ENCODE results near the gene SPDYE16. TPM values are rescaled to one million over a fixed set of nuclear protein-coding genes. Genes with fewer than 3 reads are reported as not detected.

The SPDYE16 gene, protein sequence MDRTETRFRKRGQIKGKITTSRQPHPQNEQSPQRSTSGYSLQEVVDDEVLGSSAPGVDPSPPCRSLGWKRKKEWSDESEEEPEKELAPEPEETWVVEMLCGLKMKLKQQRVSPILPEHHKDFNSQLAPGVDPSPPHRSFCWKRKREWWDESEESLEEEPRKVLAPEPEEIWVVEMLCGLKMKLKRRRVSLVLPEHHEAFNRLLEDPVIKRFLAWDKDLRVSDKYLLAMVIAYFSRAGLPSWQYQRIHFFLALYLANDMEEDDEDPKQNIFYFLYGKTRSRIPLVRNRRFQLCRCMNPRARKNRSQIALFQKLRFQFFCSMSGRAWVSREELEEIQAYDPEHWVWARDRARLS
- not detected in 5 replicates for total RNA-seq (2022; extraction: Qiagen RNA extraction; ENCODE audit: low read depth)

DNA sequence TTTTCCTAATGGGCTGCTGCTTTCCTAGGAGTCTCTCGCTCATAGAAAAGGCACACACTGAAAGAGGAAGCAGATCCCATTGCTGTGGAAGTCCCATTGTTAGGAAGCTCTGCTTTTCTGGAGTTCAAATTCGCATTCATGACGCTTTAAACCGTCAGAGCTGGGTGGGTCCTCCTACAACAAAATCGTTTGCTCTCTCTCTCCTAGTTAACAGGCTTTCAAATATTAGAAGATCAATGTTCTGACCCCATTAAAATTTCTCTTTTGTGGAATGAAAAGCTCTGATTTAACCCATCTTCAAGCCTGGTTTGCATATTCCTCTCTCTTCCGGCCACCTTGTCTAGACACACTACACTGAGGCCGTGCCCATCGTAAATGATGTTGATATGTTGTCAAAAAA, at the start of gene SPDYE16:
Gene SPDYE16 (minus strand): TSS at position 101 of the 400 bp plus-strand sequence. CDS start 1,838 bp downstream, outside the sequence.

DNA sequence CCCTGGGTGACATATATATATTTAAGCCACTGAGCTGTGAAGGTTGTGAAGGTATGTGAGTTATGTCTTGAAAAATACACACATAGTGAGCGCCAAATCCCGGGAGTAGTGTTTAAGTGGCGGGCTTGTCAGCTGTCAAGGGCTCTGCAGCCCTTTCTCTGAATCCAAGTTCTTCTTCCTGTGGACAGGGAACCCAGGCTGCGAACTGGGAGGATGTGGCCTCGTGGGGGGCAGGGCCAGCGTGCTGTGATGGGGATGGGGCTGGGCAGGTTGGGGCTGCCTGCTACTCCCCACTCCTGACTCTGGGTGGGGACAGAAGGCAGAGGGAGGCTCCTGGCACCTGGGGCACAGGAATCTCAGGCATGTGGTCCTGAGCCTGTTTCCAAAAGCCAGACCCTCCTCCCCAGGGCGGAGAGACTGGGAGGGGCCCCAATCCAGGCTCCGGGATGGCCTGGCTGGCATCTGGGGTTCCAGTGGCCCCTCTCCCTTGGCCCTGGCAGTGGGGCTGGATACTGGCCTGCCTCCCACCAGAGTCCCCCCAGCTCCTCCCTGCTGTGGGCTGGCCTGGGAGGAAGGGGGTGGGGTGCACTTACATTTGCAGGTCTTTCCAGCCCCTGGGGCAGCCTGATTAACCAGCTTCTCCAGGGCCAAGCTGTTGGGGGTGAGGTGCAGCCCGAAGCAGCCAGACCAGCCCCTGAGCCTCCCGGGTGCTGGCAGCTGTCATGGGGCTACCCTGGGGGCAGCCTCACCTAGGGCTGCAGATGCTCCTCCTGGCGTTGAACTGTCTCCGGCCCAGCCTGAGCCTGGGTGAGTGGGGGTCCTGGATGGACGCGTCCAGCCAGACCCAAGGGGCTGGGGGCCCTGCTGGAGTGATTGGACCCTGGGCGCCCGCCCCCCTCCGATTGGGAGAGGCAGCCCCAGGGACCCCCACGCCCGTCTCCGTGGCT, 32.9 kb downstream of the SPDYE16 start, which contains the start of gene UPK3B:
Gene UPK3B (plus strand): TSS at position 622 of the 947 bp plus-strand sequence. CDS start 101 bp downstream, at position 723.

Other genes starting within 250 kb of the SPDYE16 start
- 602 to 1,069 TPM (median 1,036 TPM) in 5 replicates for gene HSPB1, start 240.6 kb downstream of the SPDYE16 start, total RNA-seq (2022; extraction: Qiagen RNA extraction; ENCODE audit: low read depth)
- 220 to 242 TPM (median 225 TPM) in 5 replicates for gene YWHAG, start 184.3 kb downstream of the SPDYE16 start, total RNA-seq (2022; extraction: Qiagen RNA extraction; ENCODE audit: low read depth)
- gene SSC4D, start 133.6 kb downstream of the SPDYE16 start, total RNA-seq (2022; extraction: Qiagen RNA extraction; ENCODE audit: low read depth), result 0.41 to 1.7 TPM (median 1.3 TPM) in 5 replicates
- 18.4 to 22.7 TPM (median 20.0 TPM) in 5 replicates for gene ZP3, start 118.3 kb downstream of the SPDYE16 start, total RNA-seq (2022; extraction: Qiagen RNA extraction; ENCODE audit: low read depth)
- gene DTX2, start 81.6 kb downstream of the SPDYE16 start, total RNA-seq (2022; extraction: Qiagen RNA extraction; ENCODE audit: low read depth), result 37.7 to 49.2 TPM (median 46.4 TPM) in 5 replicates
- gene UPK3B, start 32.7 kb downstream of the SPDYE16 start, total RNA-seq (2022; extraction: Qiagen RNA extraction; ENCODE audit: low read depth), result 9.7 to 18.3 TPM (median 17.2 TPM) in 5 replicates
- gene POMZP3, start 84.0 kb upstream of the SPDYE16 start, total RNA-seq (2022; extraction: Qiagen RNA extraction; ENCODE audit: low read depth), result 18.7 to 25.8 TPM (median 23.5 TPM) in 5 replicates

Measured in A549 treated with CpdA at 1 μM for 4 hours (cell line).